ENCODE measurements around the gene MXD4. TPM values are rescaled to one million over a fixed set of nuclear protein-coding genes. Genes with fewer than 3 reads are reported as not detected.

MXD4 gene
- total and polyA plus RNA-seq, 2 donors (not counting 1 experiment from before 2014, with no cell fraction given) = 67.3 to 75.3 TPM

- no peak overlapping the region for H3K9ac ChIP-seq (ENCODE audit: low read length)
- Mint-ChIP-seq H3K4me1 (no peaks in the 10 kb centered on the region), H3K27me3 (no peaks in the 10 kb centered on the region), H3K9me3 (ENCODE audit: insufficient read depth) (peaks cover 9% of the 10 kb centered on the region), H3K27ac (no peak overlapping the region), H3K4me3 (no peak overlapping the region)
- no peaks in the 10 kb centered on the region for H3K27me3 ChIP-seq (replicated peaks in 1 of 4; ENCODE audit: control extremely low read depth in 1 of 4, control insufficient read depth in 3 of 4, insufficient read depth in 4 of 4, low read length in 3 of 4)
- no peak for TF ChIP-seq EZH2 (IDR thresholded peaks at IDR 0.05; ENCODE audit: borderline replicate concordance, insufficient read depth, low read depth, low read length, poor library complexity, severe bottlenecking)
- no peak for TF ChIP-seq CTCF (IDR thresholded peaks at IDR 0.05)
- H3K79me2 ChIP-seq (ENCODE audit: control insufficient read depth, insufficient read depth, low read length) = no peaks in the 10 kb centered on the region
- H3K4me2 ChIP-seq (replicated peaks; ENCODE audit: low read depth, low read length, poor library complexity, severe bottlenecking) = no peak overlapping the region
- peaks cover 0 to 27% (median 11%) of the 10 kb centered on the region in 3 donors for H3K9me3 ChIP-seq (ENCODE audit: control extremely low read depth in 1 of 3, control insufficient read depth in 2 of 3, insufficient read depth in 1 of 3, low read length in 2 of 3)
- H3K4me1 ChIP-seq (ENCODE audit: control insufficient read depth in 2 of 2, insufficient read depth in 2 of 2, low read length in 2 of 2) = no peaks in the 10 kb centered on the region
- DNase-seq = no peak
- no peak for ATAC-seq (ENCODE audit: low read depth)
- intact Hi-C loops (cut with micrococcal nuclease) = no loop called here
- POLR2A ChIA-PET = no interaction called here
- no peak overlapping the region for H2AFZ ChIP-seq (ENCODE audit: insufficient read depth, low read depth, low read length, poor library complexity, severe bottlenecking)
- CTCF ChIA-PET = interaction anchor here (0.6 kb wide), 1 partner anchor 214 kb away, joined by 4 read pairs; no protein-coding TSS in a partner anchor
- H3K27ac ChIP-seq (ENCODE audit: low read length in 2 of 2) = no peak overlapping the region
- 85% methylated on average over 7 of the region's 11 CpGs for WGBS (ENCODE audit: insufficient coverage)
- H3K4me3 ChIP-seq (ENCODE audit: control extremely low read depth in 1 of 5, extremely low read depth in 1 of 5, insufficient read depth in 1 of 5, low read depth in 2 of 5, low read length in 4 of 5) = no peak overlapping the region
- H3K36me3 ChIP-seq (replicated peaks in 1 of 2; ENCODE audit: control extremely low read depth in 1 of 2, control insufficient read depth in 1 of 2, extremely low read depth in 1 of 2, insufficient read depth in 2 of 2, low read length in 1 of 2) = no peaks in the 10 kb centered on the region
- H4K20me1 ChIP-seq (ENCODE audit: control insufficient read depth, insufficient read depth, low read length, poor library complexity, severe bottlenecking) = no peaks in the 10 kb centered on the region
Observed at GRCh38 chr4:2305766-2306501, 44.0 kb upstream of the MXD4 start.

GRCh38 chr4:2304877-2305561 is 43.1 kb upstream of the MXD4 start:
- intact Hi-C loops (cut with micrococcal nuclease) = no loop called here
- 96% methylated on average over 41 of the region's 41 CpGs for WGBS (ENCODE audit: insufficient coverage)
- no peaks in the 10 kb centered on the region for H3K27me3 Mint-ChIP-seq
- H3K27me3 ChIP-seq (replicated peaks in 1 of 4; ENCODE audit: control extremely low read depth in 1 of 4, control insufficient read depth in 3 of 4, insufficient read depth in 4 of 4, low read length in 3 of 4) = no peaks in the 10 kb centered on the region
- H3K4me1 ChIP-seq (ENCODE audit: control insufficient read depth in 2 of 2, insufficient read depth in 2 of 2, low read length in 2 of 2) = no peaks in the 10 kb centered on the region
- H2AFZ ChIP-seq (ENCODE audit: insufficient read depth, low read depth, low read length, poor library complexity, severe bottlenecking) = no peak overlapping the region
- no peaks in the 10 kb centered on the region for H4K20me1 ChIP-seq (ENCODE audit: control insufficient read depth, insufficient read depth, low read length, poor library complexity, severe bottlenecking)
- H3K27ac Mint-ChIP-seq = no peak overlapping the region
- peaks cover 6% of the 10 kb centered on the region for H3K9me3 Mint-ChIP-seq (ENCODE audit: insufficient read depth)
- ChIA-PET POLR2A (no interaction called here), CTCF (no interaction called here)
- TF ChIP-seq EZH2 (IDR thresholded peaks at IDR 0.05; ENCODE audit: borderline replicate concordance, insufficient read depth, low read depth, low read length, poor library complexity, severe bottlenecking) = no peak
- TF ChIP-seq CTCF (IDR thresholded peaks at IDR 0.05) = no peak
- no peak overlapping the region for H3K4me2 ChIP-seq (replicated peaks; ENCODE audit: low read depth, low read length, poor library complexity, severe bottlenecking)
- H3K36me3 ChIP-seq (replicated peaks in 1 of 2; ENCODE audit: control extremely low read depth in 1 of 2, control insufficient read depth in 1 of 2, extremely low read depth in 1 of 2, insufficient read depth in 2 of 2, low read length in 1 of 2) = no peaks in the 10 kb centered on the region
- ATAC-seq (ENCODE audit: low read depth) = no peak
- no peak overlapping the region for H3K4me3 Mint-ChIP-seq
- no peaks in the 10 kb centered on the region for H3K4me1 Mint-ChIP-seq
- no peak overlapping the region for H3K4me3 ChIP-seq (ENCODE audit: control extremely low read depth in 1 of 5, extremely low read depth in 1 of 5, insufficient read depth in 1 of 5, low read depth in 2 of 5, low read length in 4 of 5)
- H3K27ac ChIP-seq (ENCODE audit: low read length in 2 of 2) = no peak overlapping the region
- no peak for DNase-seq
- H3K79me2 ChIP-seq (ENCODE audit: control insufficient read depth, insufficient read depth, low read length) = no peaks in the 10 kb centered on the region
- no peak overlapping the region for H3K9ac ChIP-seq (ENCODE audit: low read length)
- peaks cover 0 to 19% (median 9%) of the 10 kb centered on the region in 3 donors for H3K9me3 ChIP-seq (ENCODE audit: control extremely low read depth in 1 of 3, control insufficient read depth in 2 of 3, insufficient read depth in 1 of 3, low read length in 2 of 3)

Measured in B cell (primary cell).